ENCODE measurements around the gene HSD11B1.
"Not testable (repeated sequence)": the region's sequence is repeated elsewhere in the genome, so short reads cannot be mapped to it uniquely, and the experiment has no call there.

Gene HSD11B1

GRCh38 chr1:209692296-209692695, 12.3 kb upstream of the HSD11B1 start:
- DNase-seq, result no peak

- peak; percentile 36 for DNase-seq
Measured at GRCh38 chr1:209692745-209693504, 11.7 kb upstream of the HSD11B1 start.

- DNase-seq, result no peak
Measured at GRCh38 chr1:209696673-209697072, 8.0 kb upstream of the HSD11B1 start.

- DNase-seq, result no peak
Measured at GRCh38 chr1:209697126-209697525, 7.5 kb upstream of the HSD11B1 start.

- not testable (repeated sequence) for DNase-seq
Measured at GRCh38 chr1:209700686-209701085, 4.0 kb upstream of the HSD11B1 start.

GRCh38 chr1:209702832-209703231, 1.8 kb upstream of the HSD11B1 start:
- DNase-seq, result no peak

- DNase-seq, result no peak
Measured at GRCh38 chr1:209703834-209704504, 677 bp upstream of the HSD11B1 start.

- no peak for DNase-seq
Measured at GRCh38 chr1:209705033-209705598, 470 bp downstream of the HSD11B1 start.

- DNase-seq, result no peak
Measured at GRCh38 chr1:209706622-209707021, 2.0 kb downstream of the HSD11B1 start.

- DNase-seq, result no peak
Measured at GRCh38 chr1:209707308-209707707, 2.7 kb downstream of the HSD11B1 start.

GRCh38 chr1:209708297-209708696, 3.7 kb downstream of the HSD11B1 start:
- no peak for DNase-seq

- DNase-seq, result no peak
Measured at GRCh38 chr1:209710093-209710492, 5.4 kb downstream of the HSD11B1 start.

- DNase-seq, result no peak
Measured at GRCh38 chr1:209710847-209711246, 6.2 kb downstream of the HSD11B1 start.

- DNase-seq, result no peak
Measured at GRCh38 chr1:209714338-209714737, 9.7 kb downstream of the HSD11B1 start.

- no peak for DNase-seq
Measured at GRCh38 chr1:209715314-209715713, 10.7 kb downstream of the HSD11B1 start.

GRCh38 chr1:209717818-209718217, 13.2 kb downstream of the HSD11B1 start:
- DNase-seq, result no peak

- no peak for DNase-seq
Measured at GRCh38 chr1:209720326-209720725, 15.7 kb downstream of the HSD11B1 start.

- no peak for DNase-seq
Measured at GRCh38 chr1:209720826-209721225, 16.2 kb downstream of the HSD11B1 start.

- DNase-seq, result no peak
Measured at GRCh38 chr1:209721323-209721722, 16.7 kb downstream of the HSD11B1 start.

- no peak for DNase-seq
Measured at GRCh38 chr1:209723265-209723664, 18.6 kb downstream of the HSD11B1 start.

- no peak for DNase-seq
Measured at GRCh38 chr1:209723756-209724693, 19.4 kb downstream of the HSD11B1 start.

GRCh38 chr1:209727286-209727685, 22.6 kb downstream of the HSD11B1 start:
- DNase-seq, result no peak

GRCh38 chr1:209727785-209728184, 23.1 kb downstream of the HSD11B1 start:
- no peak for DNase-seq

Measured in KG1 (cell line).